Astrocyte (in vitro differentiated cells and primary cell): ENCODE data around the gene VWC2. TPM values are rescaled to one million over a fixed set of nuclear protein-coding genes. Genes with fewer than 3 reads are reported as not detected.

Source experiments
- DNase-seq: peaks from one replicate; pipeline ENCODE4 v3.0.0-alpha.2; 2010; ENCODE audit warnings: low read depth
- FAIRE-seq: peaks from 2 replicates; lab custom pipeline; 2011; peaks lifted over from hg19 to GRCh38; lab: Jason Lieb, UNC
- H2AFZ ChIP-seq: 2 replicates; pipeline ENCODE4 v1.6.0; 2012; ENCODE audit warnings: low read depth, low read length, inconsistent platforms
- H3K27ac ChIP-seq: 2 replicates; pipeline ENCODE4 v1.5.1; 2011; ENCODE audit warnings: low read depth, low read length, inconsistent platforms
- H3K27me3 ChIP-seq: 2 replicates; pipeline ENCODE4 v1.6.0; 2011; ENCODE audit warnings: low read length, inconsistent platforms; ENCODE audit not compliant: insufficient read depth
- H3K36me3 ChIP-seq: 2 replicates; pipeline ENCODE4 v1.5.1; 2011; ENCODE audit warnings: low read length, inconsistent platforms; ENCODE audit not compliant: insufficient read depth
- H3K4me1 ChIP-seq: 2 replicates; pipeline ENCODE4 v1.5.1; 2011; ENCODE audit warnings: low read length, inconsistent platforms; ENCODE audit not compliant: insufficient read depth
- H3K4me2 ChIP-seq: 2 replicates; pipeline ENCODE4 v1.6.0; 2012; ENCODE audit warnings: low read length, inconsistent platforms
- H3K4me3 ChIP-seq: 2 replicates; pipeline ENCODE4 v1.5.1; 2011; ENCODE audit warnings: low read depth, mild to moderate bottlenecking, low read length, inconsistent platforms; ENCODE audit not compliant: insufficient read depth
- H3K79me2 ChIP-seq: 2 replicates; pipeline ENCODE4 v1.6.0; 2012; ENCODE audit warnings: mild to moderate bottlenecking, low read length, inconsistent platforms; ENCODE audit not compliant: insufficient read depth
- H3K9ac ChIP-seq: 2 replicates; pipeline ENCODE4 v1.6.0; 2012; ENCODE audit warnings: mild to moderate bottlenecking, low read length, inconsistent platforms
- H3K9me3 ChIP-seq: 2 replicates; pipeline ENCODE4 v1.5.1; 2012; ENCODE audit warnings: low read depth, mild to moderate bottlenecking, low read length, inconsistent platforms; ENCODE audit not compliant: insufficient read depth
- H4K20me1 ChIP-seq: 2 replicates; pipeline ENCODE4 v1.6.0; 2012; ENCODE audit warnings: low read length, inconsistent platforms; ENCODE audit not compliant: insufficient read depth
- H3K27ac Mint-ChIP-seq: one replicate; pipeline ENCODE4 v1.8.0; 2021; ENCODE audit warnings: mild to moderate bottlenecking, mixed read lengths; ENCODE audit not compliant: unreplicated experiment
- H3K27me3 Mint-ChIP-seq: one replicate; pipeline ENCODE4 v1.8.0; 2021; ENCODE audit warnings: low read depth, mixed read lengths; ENCODE audit not compliant: unreplicated experiment
- H3K36me3 Mint-ChIP-seq: one replicate; pipeline ENCODE4 v1.8.0; 2021; ENCODE audit warnings: low read depth, mixed read lengths; ENCODE audit not compliant: unreplicated experiment
- H3K4me1 Mint-ChIP-seq: one replicate; pipeline ENCODE4 v1.8.0; 2021; ENCODE audit warnings: low read depth, mixed read lengths; ENCODE audit not compliant: unreplicated experiment
- H3K4me3 Mint-ChIP-seq: one replicate; pipeline ENCODE4 v1.8.0; 2021; ENCODE audit warnings: mild to moderate bottlenecking, moderate library complexity, mixed read lengths; ENCODE audit not compliant: unreplicated experiment
- H3K9me3 Mint-ChIP-seq: one replicate; pipeline ENCODE4 v1.8.0; 2021; ENCODE audit warnings: mild to moderate bottlenecking, mixed read lengths; ENCODE audit not compliant: unreplicated experiment
- EZH2 ChIP-seq: IDR thresholded peaks from 2 replicates; pipeline ENCODE4 v1.6.1; 2012; ENCODE audit warnings: mild to moderate bottlenecking, low read length, inconsistent platforms; ENCODE audit not compliant: insufficient read depth
- total RNA-seq: library from RNA; stranded (reverse); gene quantifications from 2 replicates; pipeline ENCODE4 v1.2.1, GENCODE V29; 2021
- TF ChIP-seq, protein P1 (sequence below): IDR thresholded peaks from 2 replicates; pipeline ENCODE4 v1.5.1; 2011; ENCODE audit warnings: low read depth, mild to moderate bottlenecking, inconsistent platforms, low read length, moderate library complexity; ENCODE audit not compliant: insufficient read depth

VWC2 gene
- total RNA-seq, 1 donor from 2014 or later = not detected

DNA sequence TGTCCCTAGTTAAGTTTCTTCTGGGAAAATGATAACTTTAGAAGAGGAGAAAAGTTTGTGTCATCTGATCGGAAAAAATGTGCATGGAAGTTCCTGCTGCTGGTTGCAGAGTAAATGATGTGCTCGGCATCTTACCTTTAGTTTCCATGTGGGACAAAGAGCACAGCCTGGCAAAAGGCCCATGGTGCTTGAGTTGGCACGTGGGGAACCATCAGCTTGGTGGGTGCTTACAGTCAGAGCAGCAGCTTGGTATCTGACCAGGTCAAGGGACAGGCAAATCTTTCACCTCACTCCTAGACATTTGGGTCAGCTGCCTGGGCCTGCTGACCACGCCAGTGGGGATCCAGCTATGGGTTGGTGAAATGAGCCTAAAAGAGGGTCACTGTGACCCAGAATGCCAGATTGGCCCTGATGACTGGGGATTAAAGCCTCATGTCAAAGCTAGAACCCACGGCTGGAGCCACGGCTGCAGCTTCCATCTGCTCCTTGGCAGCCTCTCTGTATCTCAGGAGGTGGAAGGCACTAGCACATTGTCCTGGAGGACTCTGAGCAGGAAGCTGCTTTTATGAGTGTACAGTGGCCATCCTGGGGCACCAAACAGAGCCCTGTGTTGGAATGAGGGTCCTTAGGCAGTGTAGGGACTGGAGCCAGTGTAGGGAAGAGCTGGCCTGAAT, 24.7 kb downstream of the VWC2 start:
- Histone ChIP-seq H3K36me3 (no peaks in the 10 kb centered on the region), H2AFZ (no peak overlapping the region), H4K20me1 (no peaks in the 10 kb centered on the region), H3K9me3 (peaks cover 10% of the 10 kb centered on the region), H3K9ac (no peak overlapping the region), H3K4me3 (no peak overlapping the region), H3K79me2 (no peaks in the 10 kb centered on the region), H3K27ac (no peak overlapping the region), H3K27me3 (no peaks in the 10 kb centered on the region), H3K4me2 (no peak overlapping the region), H3K4me1 (no peaks in the 10 kb centered on the region)
- Mint-ChIP-seq H3K27ac (no peak overlapping the region), H3K36me3 (no peaks in the 10 kb centered on the region), H3K9me3 (no peaks in the 10 kb centered on the region), H3K4me1 (no peaks in the 10 kb centered on the region), H3K4me3 (no peak overlapping the region), H3K27me3 (peaks cover 15% of the 10 kb centered on the region)
- TF ChIP-seq, protein P1, sequence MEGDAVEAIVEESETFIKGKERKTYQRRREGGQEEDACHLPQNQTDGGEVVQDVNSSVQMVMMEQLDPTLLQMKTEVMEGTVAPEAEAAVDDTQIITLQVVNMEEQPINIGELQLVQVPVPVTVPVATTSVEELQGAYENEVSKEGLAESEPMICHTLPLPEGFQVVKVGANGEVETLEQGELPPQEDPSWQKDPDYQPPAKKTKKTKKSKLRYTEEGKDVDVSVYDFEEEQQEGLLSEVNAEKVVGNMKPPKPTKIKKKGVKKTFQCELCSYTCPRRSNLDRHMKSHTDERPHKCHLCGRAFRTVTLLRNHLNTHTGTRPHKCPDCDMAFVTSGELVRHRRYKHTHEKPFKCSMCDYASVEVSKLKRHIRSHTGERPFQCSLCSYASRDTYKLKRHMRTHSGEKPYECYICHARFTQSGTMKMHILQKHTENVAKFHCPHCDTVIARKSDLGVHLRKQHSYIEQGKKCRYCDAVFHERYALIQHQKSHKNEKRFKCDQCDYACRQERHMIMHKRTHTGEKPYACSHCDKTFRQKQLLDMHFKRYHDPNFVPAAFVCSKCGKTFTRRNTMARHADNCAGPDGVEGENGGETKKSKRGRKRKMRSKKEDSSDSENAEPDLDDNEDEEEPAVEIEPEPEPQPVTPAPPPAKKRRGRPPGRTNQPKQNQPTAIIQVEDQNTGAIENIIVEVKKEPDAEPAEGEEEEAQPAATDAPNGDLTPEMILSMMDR = no peak
- TF ChIP-seq EZH2 = no peak
- DNase-seq (no peak), FAIRE-seq (no peak)

- no peaks in the 10 kb centered on the region for H3K9me3 Mint-ChIP-seq
- no peak for FAIRE-seq
These were observed 26.6 kb downstream of the VWC2 start for GRCh38 chr7:49800031-49800430.

More at GRCh38 chr7:49800031-49800430, 26.6 kb downstream of the VWC2 start:
- Mint-ChIP-seq H3K27ac (no peak overlapping the region), H3K27me3 (peaks cover 3% of the 10 kb centered on the region), H3K4me3 (no peak overlapping the region), H3K4me1 (no peaks in the 10 kb centered on the region), H3K36me3 (no peaks in the 10 kb centered on the region)
- H3K4me2 ChIP-seq = no peak overlapping the region
- H3K4me3 ChIP-seq = no peak overlapping the region
- H3K27me3 ChIP-seq = no peaks in the 10 kb centered on the region
- H2AFZ ChIP-seq = no peak overlapping the region
- no peak for DNase-seq
- TF ChIP-seq, protein P1 = no peak
- TF ChIP-seq EZH2 = no peak
- no peaks in the 10 kb centered on the region for H3K4me1 ChIP-seq
- H3K27ac ChIP-seq = no peak overlapping the region
- H3K79me2 ChIP-seq = no peaks in the 10 kb centered on the region
- H4K20me1 ChIP-seq = no peaks in the 10 kb centered on the region
- H3K36me3 ChIP-seq = no peaks in the 10 kb centered on the region
- H3K9ac ChIP-seq = no peak overlapping the region
- peaks cover 10% of the 10 kb centered on the region for H3K9me3 ChIP-seq
